T follicular helper cell (primary cell): ENCODE measurements around the gene FLT3LG.

ENCODE experiments used
- DNase-seq: peaks from one replicate; pipeline ENCODE4 v3.0.0-alpha.2; 2020; ENCODE audit warnings: low read depth

The FLT3LG gene

DNA sequence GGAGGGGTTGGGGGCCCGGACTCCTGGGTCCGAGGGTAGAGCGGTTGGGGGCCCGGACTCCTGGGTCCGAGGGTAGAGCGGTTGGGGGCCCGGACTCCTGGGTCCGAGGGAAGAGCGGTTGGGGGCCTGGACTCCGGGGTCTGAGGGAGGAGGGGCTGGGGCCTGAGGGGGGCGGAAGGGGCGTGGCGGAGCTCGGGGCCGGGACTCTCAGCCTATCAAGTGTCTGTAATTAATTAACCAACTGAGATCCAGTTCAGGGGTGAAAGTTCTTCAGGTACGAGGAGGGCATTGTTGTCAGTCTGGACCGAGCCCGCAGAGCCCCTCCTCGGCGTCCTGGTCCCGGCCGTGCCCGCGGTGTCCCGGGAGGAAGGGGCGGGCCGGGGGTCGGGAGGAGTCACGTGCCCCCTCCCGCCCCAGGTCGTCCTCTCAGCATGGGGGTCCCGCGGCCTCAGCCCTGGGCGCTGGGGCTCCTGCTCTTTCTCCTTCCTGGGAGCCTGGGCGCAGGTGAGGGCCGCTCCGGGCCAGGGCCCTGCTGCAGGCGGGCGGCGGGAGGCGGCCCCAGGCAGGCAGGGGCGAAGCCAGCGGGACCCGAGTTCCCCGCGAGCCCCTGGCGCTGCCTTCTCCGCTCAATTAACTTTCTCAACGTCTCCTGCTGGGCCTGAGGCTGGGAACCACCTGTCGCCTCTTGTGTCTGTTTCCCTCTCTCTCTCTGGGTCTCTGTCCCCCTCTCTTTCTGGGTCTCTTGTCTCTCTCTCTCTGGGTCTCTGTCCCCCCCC lies 39.1 kb downstream of the FLT3LG start:
- DNase-seq, result no peak

DNA sequence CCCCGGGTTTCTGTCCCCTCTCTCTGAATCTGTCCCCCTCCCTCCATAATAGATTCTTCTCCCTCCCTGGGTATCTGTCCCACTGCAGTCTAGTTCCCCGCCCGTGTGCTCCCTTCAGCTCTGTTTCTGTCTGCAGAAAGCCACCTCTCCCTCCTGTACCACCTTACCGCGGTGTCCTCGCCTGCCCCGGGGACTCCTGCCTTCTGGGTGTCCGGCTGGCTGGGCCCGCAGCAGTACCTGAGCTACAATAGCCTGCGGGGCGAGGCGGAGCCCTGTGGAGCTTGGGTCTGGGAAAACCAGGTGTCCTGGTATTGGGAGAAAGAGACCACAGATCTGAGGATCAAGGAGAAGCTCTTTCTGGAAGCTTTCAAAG lies 39.7 kb downstream of the FLT3LG start:
- no peak for DNase-seq

DNA sequence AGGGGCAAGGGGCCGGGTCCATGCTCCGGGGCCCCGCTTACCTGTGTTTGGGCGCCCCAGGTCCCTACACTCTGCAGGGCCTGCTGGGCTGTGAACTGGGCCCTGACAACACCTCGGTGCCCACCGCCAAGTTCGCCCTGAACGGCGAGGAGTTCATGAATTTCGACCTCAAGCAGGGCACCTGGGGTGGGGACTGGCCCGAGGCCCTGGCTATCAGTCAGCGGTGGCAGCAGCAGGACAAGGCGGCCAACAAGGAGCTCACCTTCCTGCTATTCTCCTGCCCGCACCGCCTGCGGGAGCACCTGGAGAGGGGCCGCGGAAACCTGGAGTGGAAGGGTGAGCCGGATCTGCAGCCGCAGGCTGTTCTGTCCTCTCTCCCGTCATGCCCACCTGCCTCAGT lies 40.1 kb downstream of the FLT3LG start:
- no peak for DNase-seq

DNA sequence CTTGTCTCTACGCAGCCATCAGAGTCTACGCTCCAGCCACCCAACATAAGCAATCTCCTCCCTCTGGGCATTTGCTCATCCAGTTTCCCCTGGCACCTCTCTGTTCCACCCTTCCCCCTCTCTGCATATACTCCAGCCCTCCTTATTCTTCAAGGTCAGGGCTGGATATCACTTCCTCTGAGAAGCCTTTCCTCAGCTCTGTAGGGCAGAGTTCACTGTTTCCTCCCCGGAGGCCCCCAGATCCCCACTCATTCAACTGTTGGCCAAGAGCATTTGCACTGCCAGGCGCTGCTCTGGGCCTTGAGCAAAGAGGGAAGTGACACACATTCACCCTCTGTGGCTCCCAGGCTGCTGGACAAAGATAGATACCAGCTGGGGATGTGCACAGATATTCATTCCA lies 41.8 kb downstream of the FLT3LG start:
- no peak for DNase-seq

DNA sequence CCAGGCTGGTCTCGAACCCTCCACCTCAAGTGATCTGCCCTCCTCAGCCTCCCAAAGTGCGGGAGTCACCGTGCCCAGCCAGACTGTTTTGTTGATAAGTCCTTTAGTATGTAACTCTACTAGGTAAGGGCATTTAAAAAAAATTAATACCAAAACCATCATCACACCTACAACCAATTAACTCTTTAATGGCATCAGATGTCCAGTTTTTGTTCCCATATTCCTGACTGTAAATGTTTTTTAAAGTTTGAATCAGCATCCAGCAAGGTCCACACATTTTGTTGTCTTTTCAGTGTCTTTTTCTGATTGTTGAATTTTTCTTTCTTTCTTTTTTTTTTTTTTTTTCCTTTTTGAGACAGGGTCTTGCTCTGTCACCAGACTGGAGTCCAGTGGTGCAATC lies 44.0 kb downstream of the FLT3LG start:
- DNase-seq, result no peak

DNA sequence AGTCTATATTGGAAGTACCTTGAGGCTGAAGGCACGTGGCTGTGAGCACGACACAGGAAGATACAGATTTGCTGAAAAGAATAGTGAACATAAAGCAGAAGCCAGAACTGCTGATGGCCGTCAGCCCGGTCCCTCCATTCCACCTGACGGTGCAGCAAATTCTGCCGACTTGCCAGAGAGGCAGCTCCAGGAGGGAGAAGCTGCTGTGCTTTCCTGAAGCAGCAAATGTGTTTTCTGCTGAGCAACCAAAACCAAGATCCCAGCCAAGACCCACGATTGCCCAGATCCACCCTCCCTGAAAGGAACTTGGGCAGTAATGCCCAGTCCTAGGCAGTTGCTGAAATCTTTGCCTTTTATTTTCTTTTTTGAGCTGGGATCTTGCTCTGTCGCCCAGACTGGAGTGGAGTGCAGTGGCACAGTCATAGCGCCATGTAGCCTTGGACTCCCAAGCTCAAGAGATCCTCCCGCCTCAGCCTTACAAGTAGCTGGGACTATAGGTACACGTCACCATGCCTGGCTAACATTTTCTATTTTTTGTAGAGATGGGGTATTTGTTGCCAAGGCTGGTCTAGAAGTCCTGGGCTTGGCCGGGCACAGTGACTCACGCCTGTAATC lies 46.8 kb downstream of the FLT3LG start:
- no peak for DNase-seq

DNA sequence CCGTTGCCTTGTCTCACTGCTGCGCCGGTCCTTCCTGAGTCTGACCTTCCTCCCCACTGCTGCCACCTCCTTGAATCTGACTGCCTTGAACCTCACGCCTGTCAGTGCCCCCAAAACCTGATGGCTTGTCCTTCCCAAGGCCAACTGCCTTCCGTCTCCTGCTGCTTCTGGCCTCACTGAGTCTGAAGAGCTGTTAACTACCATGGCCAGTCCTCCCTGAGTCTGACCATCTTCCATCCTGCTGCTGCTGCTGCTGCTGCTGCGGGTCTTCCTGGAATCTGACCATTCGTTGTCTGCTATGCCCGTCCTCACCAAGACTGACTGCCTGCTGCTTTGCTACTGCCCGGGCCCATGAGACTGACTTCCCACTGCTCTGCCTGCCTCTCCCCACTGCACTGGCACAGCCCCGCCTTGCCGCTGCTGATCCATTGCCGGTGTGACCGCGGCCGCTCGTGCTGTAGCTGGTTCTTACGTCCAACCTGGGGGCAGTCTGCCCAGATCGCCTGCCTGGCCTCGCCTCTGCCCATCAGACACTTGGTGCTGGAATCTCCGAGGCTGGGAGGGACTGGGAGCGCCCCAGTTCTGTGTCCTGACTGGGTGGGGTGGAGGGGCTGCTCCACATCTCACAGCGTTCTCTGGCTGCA lies 50.9 kb downstream of the FLT3LG start:
- no peak for DNase-seq

DNA sequence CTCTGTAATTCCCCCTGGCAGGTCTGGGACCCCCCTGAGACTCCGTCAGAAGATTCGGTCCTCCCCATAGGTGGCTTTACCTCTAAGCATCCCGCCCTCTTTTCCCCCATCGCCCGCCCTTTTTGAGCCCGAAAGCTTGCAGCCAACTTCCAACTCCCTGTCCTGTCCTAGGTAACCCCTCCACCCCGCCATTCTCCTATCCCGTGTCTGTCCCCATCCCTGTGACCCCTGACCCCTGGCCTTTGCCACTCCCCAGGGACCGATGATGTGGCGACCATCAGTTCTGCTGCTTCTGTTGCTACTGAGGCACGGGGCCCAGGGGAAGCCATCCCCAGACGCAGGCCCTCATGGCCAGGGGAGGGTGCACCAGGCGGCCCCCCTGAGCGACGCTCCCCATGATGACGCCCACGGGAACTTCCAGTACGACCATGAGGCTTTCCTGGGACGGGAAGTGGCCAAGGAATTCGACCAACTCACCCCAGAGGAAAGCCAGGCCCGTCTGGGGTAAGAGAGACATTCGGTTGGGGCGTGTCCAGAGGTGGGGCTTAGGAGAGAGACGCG lies 54.3 kb downstream of the FLT3LG start:
- no peak for DNase-seq

DNA sequence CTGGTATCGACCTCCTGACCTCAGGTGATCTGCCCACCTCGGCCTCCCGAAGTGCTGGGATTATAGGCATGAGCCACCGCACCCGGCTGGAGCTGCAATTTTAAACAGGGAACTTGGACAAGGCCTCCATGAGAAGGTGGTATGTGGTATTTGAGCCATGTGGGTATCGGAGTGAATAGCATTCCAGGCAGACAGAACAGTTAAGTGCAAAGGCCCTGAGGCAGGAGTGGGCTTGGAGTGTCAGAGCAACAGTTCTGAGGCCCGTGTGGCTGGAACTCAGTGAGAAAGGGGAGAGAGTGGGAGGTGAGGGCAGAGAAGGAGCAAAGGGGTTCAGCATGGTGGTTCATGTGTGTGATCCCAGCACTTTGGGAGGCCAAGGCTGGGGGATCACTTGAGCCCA lies 56.7 kb downstream of the FLT3LG start:
- no peak for DNase-seq

DNA sequence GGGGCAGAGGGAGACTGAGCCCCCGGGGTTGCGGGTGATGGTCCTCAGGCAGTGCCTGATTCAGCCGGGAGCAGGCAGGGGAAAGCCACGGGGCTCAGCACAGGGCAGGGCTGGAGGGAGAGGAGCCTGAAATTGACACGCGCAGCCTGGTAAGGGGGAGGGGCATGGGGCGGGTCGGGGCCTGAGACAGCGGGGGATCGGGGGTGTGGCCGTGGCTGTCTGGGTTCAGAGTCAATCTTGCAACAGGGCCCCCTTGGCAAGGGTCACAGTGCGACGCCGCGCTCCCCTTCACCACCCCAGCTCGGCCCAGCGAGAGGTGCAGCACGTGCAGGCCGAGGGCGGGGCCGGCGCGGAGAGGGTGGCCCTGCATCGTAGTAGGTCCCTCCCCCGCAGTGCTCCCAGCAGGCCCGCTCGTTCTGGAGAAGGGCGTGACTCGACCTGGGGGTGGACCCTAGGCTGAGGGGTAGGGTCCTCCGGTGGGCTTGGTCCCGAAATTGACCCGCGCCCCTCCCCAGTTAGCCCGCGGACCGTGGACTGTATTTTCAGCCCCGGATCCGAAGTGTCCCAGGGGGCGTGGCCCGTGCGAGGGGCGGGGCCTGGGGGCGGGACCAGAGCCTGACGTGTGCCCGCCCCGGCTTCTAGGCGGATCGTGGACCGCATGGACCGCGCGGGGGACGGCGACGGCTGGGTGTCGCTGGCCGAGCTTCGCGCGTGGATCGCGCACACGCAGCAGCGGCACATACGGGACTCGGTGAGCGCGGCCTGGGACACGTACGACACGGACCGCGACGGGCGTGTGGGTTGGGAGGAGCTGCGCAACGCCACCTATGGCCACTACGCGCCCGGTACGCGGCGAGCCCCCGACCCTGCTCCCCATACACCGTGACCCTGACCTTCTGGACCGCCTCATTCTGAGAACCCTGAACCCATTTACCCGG lies 59.8 kb downstream of the FLT3LG start:
- DNase-seq, result peak; percentile 75

DNA sequence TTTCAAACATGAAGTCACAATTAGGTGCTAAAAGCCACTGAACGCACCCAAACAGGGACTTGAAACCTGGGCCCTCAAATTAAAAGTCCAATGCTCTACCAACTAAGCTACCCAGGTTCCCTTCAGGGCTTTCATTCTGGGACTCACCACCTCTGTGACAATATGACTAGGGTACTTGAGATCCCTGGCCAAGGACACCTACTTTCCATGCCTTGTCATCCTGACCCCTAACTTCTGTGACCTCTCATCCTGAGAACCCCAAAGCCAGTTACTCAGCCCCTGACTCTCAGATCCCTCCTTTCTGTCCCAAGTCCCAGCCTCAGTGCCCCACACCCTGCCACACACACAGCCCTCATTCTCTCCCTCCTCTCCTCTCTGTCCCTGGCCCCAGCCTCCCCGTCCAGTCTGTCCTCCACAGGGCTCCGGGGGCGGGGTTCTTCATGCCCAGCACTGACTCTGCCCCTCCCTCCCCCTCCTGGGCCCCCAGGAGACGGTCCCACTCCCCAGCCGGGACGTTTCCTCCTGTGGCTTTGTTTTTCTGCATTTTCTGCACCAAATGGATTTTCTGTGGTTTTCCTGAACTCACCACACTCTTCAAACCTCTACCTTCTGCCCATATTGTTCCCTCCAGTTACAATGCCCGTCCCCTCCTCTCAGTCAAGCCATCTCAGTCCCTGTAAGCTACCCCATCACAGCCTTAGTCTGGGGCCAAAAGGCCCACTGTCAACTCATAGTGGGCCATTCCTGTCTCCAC lies 60.8 kb downstream of the FLT3LG start:
- DNase-seq, result no peak
